HUES6 (cell line): ENCODE data around the gene HOXA9.

Source experiments
- H3K27ac ChIP-seq: 2 replicates; pipeline ENCODE4 v1.7.0; 2013; ENCODE audit warnings: low read depth, mild to moderate bottlenecking, low read length, inconsistent platforms
- H3K27me3 ChIP-seq: 2 replicates; pipeline ENCODE4 v1.6.1; 2013; ENCODE audit warnings: low read length; ENCODE audit not compliant: control insufficient read depth, insufficient read depth
- H3K36me3 ChIP-seq: 2 replicates; pipeline ENCODE4 v1.6.1; 2013; ENCODE audit warnings: low read length; ENCODE audit not compliant: control insufficient read depth, insufficient read depth
- H3K4me1 ChIP-seq: 2 replicates; pipeline ENCODE4 v1.6.1; 2013; ENCODE audit warnings: low read length; ENCODE audit not compliant: control insufficient read depth, insufficient read depth
- H3K4me3 ChIP-seq: 2 replicates; pipeline ENCODE4 v1.5.1; 2013; ENCODE audit warnings: low read depth, low read length
- H3K9ac ChIP-seq: one replicate; pipeline ENCODE4 v1.6.1; 2013; ENCODE audit warnings: mild to moderate bottlenecking, low read length
- H3K9me3 ChIP-seq: 2 replicates; pipeline ENCODE4 v1.6.1; 2013; ENCODE audit warnings: low read depth, low read length; ENCODE audit not compliant: control insufficient read depth, insufficient read depth

HOXA9 gene

DNA sequence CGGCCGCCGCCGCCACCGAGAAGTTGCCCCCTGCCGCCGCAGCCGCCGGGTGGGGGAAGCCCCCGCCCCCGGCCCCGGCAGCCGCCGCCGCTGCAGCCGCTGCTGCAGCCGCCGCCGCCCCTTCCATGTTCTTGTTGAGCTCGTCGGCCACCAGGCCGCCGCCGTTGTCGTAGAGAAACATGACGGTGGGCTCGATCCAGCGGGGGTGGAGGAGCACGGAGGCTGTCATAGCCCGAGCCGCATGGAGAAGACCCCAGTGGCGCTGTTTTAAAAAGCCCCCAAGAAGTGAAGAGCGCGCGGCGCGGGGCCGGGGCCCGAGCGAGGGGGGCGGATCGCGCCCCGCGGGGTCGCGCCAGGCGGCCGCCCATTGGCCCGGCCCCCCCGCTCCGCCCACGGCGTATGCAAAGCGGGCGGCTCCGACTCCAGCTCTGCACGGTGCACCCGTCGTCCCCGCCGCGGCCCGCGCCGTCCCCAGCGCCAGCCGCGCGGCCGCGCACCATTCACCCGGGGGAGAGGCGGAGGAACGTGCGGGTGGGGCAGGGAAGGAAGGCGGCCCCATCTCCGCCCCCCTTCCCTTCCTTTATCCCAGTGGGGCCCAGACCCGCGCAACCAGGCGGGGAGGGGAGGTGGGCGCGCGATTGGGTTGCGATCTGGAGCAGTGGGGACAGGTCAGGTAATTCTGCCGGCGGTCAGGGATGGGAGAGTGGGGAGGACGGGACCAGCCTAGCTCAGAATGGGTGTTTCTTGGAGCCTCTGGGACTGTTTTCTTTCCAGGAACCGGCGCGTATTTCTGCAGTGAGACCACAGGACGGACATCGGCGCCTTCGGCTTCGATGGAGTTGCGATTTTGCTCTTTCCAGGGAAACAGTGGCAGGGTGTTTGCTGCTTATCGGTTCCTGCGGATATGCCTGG, 34.8 kb upstream of the HOXA9 start, which contains the start of gene HOXA13:
Gene HOXA13 (minus strand): TSS at position 243 of the 912 bp plus-strand sequence. CDS start 14 bp downstream, at position 229.
- no peak within 1 kb of the TSS for H3K27ac ChIP-seq
- H3K27me3 ChIP-seq, result peaks cover 98% of the 10 kb centered on the region
- no peaks in the 10 kb centered on the region for H3K36me3 ChIP-seq
- no peaks in the 10 kb centered on the region for H3K9me3 ChIP-seq
- peak within 1 kb of the TSS; percentile 37 for H3K9ac ChIP-seq
- peaks cover 18% of the 10 kb centered on the region for H3K4me1 ChIP-seq
- peak within 1 kb of the TSS; percentile 47 for H3K4me3 ChIP-seq

DNA sequence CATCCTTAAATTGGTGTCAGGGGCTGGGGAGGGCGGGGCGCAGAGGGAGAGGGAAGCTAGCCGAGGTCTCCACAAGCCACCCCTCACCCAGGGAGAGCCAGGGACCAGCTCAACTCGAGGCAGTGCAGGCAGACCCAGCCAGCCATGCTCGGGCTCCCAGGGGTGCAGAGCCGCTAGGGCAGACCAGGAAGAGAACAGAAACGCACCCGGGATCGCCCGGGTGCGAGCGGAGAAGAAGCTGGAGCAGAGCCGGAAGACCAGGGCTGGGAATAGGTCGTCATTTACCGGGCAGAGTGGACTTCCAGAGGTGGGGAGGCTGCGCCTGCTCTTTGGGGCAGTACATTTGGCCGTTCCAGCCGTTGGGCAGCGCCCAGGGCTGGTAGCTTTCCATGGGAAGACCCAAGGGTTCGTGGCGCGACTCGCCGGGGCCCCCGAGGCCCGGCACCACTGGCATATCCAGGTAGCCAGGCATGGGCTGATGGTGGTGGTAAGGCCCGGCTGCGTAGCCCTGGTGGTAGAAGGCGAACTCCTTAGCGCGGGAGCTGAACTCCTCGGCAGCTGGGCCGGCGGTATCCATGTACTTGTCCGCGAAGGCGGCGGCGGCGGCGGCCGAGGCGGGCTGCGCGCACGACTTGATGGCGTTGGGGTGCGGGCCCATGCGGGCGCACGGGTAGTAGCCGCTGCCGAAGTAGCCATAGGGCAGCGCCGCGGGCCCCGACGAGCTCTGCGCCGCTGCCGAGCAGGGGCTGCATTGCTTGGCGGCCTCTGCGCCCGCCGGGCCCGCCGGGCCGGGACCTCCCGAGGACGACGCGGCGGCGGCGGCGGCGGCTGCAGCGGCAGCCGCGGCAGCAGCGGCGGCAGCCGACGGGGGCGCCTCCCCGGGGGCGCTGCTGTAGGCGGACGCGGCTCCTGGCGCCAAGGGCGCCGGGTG, 33.8 kb upstream of the HOXA9 start:
- H3K27me3 ChIP-seq, result peaks cover 98% of the 10 kb centered on the region
- H3K9me3 ChIP-seq, result no peaks in the 10 kb centered on the region
- H3K27ac ChIP-seq, result no peak overlapping the region
- peaks cover 12% of the 10 kb centered on the region; the same call in 1 of the 2 replicates for H3K4me1 ChIP-seq
- peak overlapping the region; percentile 37 for H3K9ac ChIP-seq
- H3K36me3 ChIP-seq, result no peaks in the 10 kb centered on the region
- peak overlapping the region; percentile 43 for H3K4me3 ChIP-seq

DNA sequence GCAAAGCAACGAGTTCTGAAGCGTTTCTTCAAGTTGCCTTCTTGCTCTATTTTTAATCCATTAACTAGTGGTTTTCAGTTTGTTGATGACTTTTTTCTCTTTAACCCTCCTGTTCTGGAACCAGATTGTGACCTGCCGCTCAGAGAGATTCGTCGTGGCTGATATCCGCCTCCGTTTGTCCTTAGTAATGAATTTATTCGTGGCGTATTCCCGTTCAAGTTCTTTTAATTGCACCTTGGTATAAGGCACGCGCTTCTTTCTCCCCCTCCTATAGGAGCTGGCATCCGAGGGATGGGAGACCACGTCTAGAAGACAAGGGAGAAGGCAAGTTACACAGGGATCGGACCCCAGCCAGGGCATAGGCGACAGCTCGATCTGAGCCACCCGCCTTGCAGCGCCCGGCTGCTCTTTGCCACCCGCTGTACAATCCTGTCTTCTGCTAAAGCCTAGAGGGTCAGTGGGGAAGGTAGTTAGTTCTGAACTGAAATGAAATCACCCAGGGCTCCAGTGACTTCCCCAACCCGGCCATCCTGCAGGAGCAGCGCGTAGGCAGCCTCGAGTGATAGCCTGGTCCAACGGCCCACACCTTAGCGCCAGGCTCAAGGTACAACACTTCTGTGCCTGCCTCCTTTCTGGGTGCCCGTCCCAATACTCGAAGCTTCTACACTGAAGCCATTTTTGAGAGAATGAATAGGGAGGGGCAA, 33.0 kb upstream of the HOXA9 start:
- H3K4me1 ChIP-seq, result peaks cover 12% of the 10 kb centered on the region; the same call in 1 of the 2 replicates
- H3K27ac ChIP-seq, result no peak overlapping the region
- H3K9me3 ChIP-seq, result no peaks in the 10 kb centered on the region
- peak overlapping the region; percentile 43; the same call in 1 of the 2 replicates for H3K4me3 ChIP-seq
- H3K9ac ChIP-seq, result no peak overlapping the region
- H3K36me3 ChIP-seq, result no peaks in the 10 kb centered on the region
- peaks cover 98% of the 10 kb centered on the region for H3K27me3 ChIP-seq

DNA sequence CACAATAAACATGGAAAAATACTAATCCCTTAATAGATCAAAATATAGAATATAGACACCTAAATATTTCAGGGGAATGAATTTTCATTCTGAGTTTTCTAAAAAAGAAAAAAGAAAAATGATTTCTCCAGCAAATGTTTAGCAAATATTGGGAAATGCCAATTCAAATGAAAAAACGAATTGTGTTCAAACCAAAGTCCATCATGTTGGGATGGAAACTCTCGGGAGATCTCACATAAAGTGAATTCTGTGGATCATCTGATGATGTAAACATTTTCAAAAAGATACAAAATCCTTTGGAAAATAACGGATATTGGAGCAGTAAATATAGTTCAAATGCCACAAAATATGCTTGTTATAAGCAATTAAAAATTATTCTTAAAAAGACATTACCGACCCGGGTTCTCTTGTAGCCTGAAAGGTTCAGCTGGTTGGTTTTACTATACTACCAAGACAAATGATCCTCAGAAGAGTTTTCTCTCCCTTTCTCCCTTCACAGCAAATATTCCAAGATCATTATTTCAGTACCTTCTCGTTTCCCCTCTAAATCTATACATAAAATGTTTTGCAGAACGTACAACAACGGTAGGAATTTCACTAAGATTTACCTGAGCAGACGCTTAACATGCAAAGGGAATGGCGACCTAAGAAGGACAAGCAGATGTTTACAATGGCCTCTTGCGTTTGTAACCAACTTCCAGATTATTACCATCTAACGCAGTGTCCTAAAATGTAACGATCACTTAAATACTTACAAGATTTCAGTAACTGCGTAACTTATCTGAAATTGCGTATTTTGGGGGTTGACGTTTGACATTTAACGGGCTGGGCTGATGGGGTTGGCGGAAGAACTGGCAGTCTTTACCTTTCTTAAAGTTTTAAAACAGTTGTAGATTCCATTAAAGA, 32.1 kb upstream of the HOXA9 start:
- peaks cover 98% of the 10 kb centered on the region for H3K27me3 ChIP-seq
- no peak overlapping the region for H3K27ac ChIP-seq
- 0 out of 2 replicates have a peak overlapping the region, but pooled peaks have one; percentile 2 for H3K4me3 ChIP-seq

DNA sequence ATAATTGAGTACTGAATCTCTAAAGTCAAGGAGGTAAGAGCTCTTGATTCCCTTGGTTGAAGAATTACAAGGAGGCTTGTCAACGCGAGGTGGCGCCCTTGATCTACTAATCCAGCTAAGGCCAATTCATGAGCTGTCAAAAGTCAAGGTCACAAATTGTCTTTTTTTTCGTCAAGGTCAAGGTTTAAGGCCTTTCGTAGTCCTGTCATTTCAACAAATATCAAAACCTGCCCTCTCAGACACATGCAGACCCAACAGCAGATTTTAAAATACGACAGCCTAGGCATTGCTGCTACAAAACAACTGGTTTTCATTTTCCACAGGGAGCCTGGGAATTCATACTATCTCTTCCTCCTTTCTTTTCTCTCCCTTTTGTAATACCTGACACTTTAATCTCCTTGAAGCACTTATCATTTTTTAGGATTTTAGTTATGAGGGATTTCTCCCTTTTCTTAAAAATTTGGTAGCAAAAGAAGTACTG, 31.0 kb upstream of the HOXA9 start:
- Histone ChIP-seq H3K27ac (no peak overlapping the region), H3K9me3 (no peaks in the 10 kb centered on the region), H3K27me3 (peaks cover 98% of the 10 kb centered on the region), H3K36me3 (no peaks in the 10 kb centered on the region), H3K9ac (no peak overlapping the region), H3K4me1 (peaks cover 17% of the 10 kb centered on the region; the same call in 1 of the 2 replicates), H3K4me3 (no peak overlapping the region)

More for the DNA sequence above, 32.1 kb upstream of the HOXA9 start:
- Histone ChIP-seq H3K4me1 (peaks cover 12% of the 10 kb centered on the region; the same call in 1 of the 2 replicates), H3K9me3 (no peaks in the 10 kb centered on the region), H3K9ac (no peak overlapping the region), H3K36me3 (no peaks in the 10 kb centered on the region)

DNA sequence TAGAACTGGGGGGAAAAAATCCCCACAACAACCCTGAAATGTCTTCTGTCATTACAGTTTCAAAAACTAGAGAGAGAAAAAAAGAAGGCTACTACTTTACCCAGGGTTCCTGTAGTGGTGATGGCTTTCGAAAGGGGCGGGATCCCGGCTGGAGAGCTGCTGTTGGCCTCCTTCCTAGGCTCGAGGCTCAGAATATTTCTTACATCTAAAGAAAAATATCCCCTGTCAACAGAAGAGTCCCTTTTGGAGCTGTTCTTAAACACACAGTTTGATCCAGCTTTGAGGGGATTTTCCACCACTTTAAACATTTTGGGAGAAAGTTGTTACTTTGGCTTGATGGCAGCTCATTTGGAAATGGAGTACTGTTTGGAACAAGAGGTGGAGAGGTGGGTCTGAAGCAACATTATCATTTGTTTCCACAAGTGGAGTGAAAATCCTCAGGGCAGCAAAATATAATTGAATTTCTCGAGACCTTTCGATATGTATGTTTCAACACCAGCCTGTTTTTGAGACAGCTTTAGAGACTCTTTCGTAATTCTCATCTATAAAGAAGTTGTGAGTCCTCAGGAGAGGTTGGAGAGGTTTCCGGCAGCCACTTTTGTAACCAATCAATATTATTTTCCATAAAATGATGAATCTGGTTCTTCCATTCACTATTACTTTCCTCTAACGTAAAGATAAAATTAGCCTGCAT, 29.5 kb upstream of the HOXA9 start:
- Histone ChIP-seq H3K4me3 (no peak overlapping the region), H3K9ac (no peak overlapping the region), H3K9me3 (no peaks in the 10 kb centered on the region), H3K36me3 (no peaks in the 10 kb centered on the region), H3K27me3 (peaks cover 98% of the 10 kb centered on the region), H3K27ac (no peak overlapping the region), H3K4me1 (peaks cover 9% of the 10 kb centered on the region; the same call in 1 of the 2 replicates)

DNA sequence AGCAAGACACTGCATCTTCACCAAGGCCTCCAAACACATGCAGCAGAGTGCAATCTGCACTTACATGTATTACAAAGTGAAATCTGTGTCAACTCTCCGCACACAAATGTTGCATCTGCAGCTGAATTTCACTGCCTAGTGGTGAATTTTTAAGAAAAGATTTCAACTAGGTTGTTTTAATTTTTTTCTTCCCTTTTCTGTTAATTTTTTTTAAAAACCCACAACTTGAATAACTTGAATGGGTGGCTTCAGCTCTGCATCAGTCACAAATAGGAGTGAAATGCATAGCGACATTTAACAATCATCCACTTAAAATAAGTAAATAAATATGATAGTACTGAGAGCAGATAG, 28.6 kb upstream of the HOXA9 start:
- H3K27ac ChIP-seq, result no peak overlapping the region
- H3K27me3 ChIP-seq, result peaks cover 100% of the 10 kb centered on the region
- no peaks in the 10 kb centered on the region for H3K36me3 ChIP-seq
- no peak overlapping the region for H3K4me3 ChIP-seq
- H3K4me1 ChIP-seq, result peaks cover 13% of the 10 kb centered on the region; the same call in 1 of the 2 replicates
- no peaks in the 10 kb centered on the region for H3K9me3 ChIP-seq
- H3K9ac ChIP-seq, result no peak overlapping the region

DNA sequence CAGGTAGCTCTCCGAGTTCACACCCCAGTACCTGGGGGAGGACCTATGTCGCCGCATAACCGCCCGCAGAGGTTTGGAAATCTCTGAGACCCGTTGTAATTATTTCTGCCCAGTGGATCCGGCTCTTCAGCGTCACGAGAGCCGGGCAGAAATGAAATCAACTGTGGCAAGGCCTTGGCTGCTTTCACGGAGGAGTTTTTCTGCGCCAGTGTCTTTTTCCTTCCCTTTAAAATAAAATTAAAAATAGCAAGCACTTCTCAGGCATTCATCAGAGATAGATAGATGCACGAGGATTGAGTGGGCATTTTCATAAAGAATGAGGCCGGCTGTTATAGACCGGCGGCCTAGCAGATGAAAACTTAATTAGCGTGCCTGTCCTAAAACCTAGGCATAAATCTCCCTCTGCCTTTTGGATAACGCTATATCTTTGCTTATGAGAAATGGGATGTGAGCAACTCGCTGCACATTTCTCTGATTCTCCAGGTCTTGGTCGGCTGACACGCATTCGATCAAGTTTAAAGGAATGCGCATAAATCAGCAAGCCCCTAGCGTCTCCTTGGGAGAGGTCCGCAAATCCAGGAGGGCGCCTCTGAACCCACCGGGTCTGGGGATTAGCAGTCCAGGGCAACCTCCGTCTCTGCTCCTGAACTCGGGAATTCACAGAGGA, 28.1 kb upstream of the HOXA9 start:
- H3K27me3 ChIP-seq, result peaks cover 100% of the 10 kb centered on the region
- peak overlapping the region; percentile 29 for H3K4me3 ChIP-seq
- H3K27ac ChIP-seq, result no peak overlapping the region
- H3K9me3 ChIP-seq, result no peaks in the 10 kb centered on the region
- peaks cover 12% of the 10 kb centered on the region; the same call in 1 of the 2 replicates for H3K4me1 ChIP-seq
- H3K36me3 ChIP-seq, result no peaks in the 10 kb centered on the region
- peak overlapping the region; percentile 17 for H3K9ac ChIP-seq
